GM19043 (cell line): ENCODE measurements around the gene LYPD1.

Experiments
- ATAC-seq: cut with Tn5 transposase; IDR thresholded peaks from one replicate; pipeline ENCODE4 v1.9.1; 2021; ENCODE audit warnings: low read depth; ENCODE audit not compliant: unreplicated experiment

The LYPD1 gene

GRCh38 chr2:132638313-132639040 is 31.5 kb downstream of the LYPD1 start:
- no peak for ATAC-seq

- no peak for ATAC-seq
Observed at GRCh38 chr2:132636346-132636745, 33.7 kb downstream of the LYPD1 start.

GRCh38 chr2:132633635-132634034 is 36.4 kb downstream of the LYPD1 start:
- no peak for ATAC-seq

- no peak for ATAC-seq
Observed at GRCh38 chr2:132632000-132632649, 37.9 kb downstream of the LYPD1 start.

GRCh38 chr2:132627536-132627935 is 42.5 kb downstream of the LYPD1 start:
- no peak for ATAC-seq

GRCh38 chr2:132623096-132623839 is 46.7 kb downstream of the LYPD1 start:
- no peak for ATAC-seq

- ATAC-seq: no peak
Observed at GRCh38 chr2:132621131-132621875, 48.7 kb downstream of the LYPD1 start.

- no peak for ATAC-seq
Observed at GRCh38 chr2:132620115-132620514, 49.9 kb downstream of the LYPD1 start.

- ATAC-seq: no peak
Observed at GRCh38 chr2:132618734-132619133, 51.3 kb downstream of the LYPD1 start.

GRCh38 chr2:132617989-132618388 is 52.0 kb downstream of the LYPD1 start:
- ATAC-seq: no peak

- ATAC-seq: no peak
Observed at GRCh38 chr2:132615329-132616085, 54.5 kb downstream of the LYPD1 start.

GRCh38 chr2:132611719-132612118 is 58.3 kb downstream of the LYPD1 start:
- no peak for ATAC-seq

GRCh38 chr2:132609101-132609890 is 60.7 kb downstream of the LYPD1 start:
- ATAC-seq: no peak

- ATAC-seq: no peak
Observed at GRCh38 chr2:132608311-132608710, 61.7 kb downstream of the LYPD1 start.

GRCh38 chr2:132607426-132608090 is 62.4 kb downstream of the LYPD1 start:
- no peak for ATAC-seq

- no peak for ATAC-seq
Observed at GRCh38 chr2:132606649-132607048, 63.4 kb downstream of the LYPD1 start.

GRCh38 chr2:132605236-132606180 is 64.5 kb downstream of the LYPD1 start:
- ATAC-seq: no peak

- no peak for ATAC-seq
Observed at GRCh38 chr2:132604561-132604960, 65.4 kb downstream of the LYPD1 start.
